SU-DHL-6 (cell line): ENCODE data around the gene CLK4.

Source experiments
- H2AFZ ChIP-seq: fragments of 200-600 bp; sonication (generic); 2 replicates; pipeline ENCODE4 v1.6.1; 2014; ENCODE audit warnings: low read depth, mild to moderate bottlenecking, moderate library complexity, mixed read lengths, antibody characterized with exemption, low read length; ENCODE audit not compliant: severe bottlenecking
- H3F3A ChIP-seq: fragments of 200-600 bp; shearing (Covaris generic); 2 replicates; pipeline ENCODE4 v1.6.0; 2016; ENCODE audit warnings: antibody characterized with exemption, mild to moderate bottlenecking; ENCODE audit not compliant: insufficient read depth
- H3K27ac ChIP-seq: fragments of 200-600 bp; sonication (generic); 2 replicates; pipeline ENCODE4 v1.5.1; 2016; ENCODE audit warnings: low read depth, mild to moderate bottlenecking, low read length, moderate library complexity, mixed read lengths
- H3K27me3 ChIP-seq: fragments of 200-600 bp; sonication (generic), shearing (Covaris generic); 2 replicates; pipeline ENCODE4 v1.6.0; 2014; ENCODE audit warnings: mild to moderate bottlenecking, low read length
- H3K36me3 ChIP-seq: fragments of 200-600 bp; sonication (generic); 2 replicates; pipeline ENCODE4 v1.6.1; 2014; ENCODE audit warnings: mild to moderate bottlenecking, low read length, mixed read lengths
- H3K4me2 ChIP-seq: fragments of 300-600, 200-600 bp; shearing (Covaris generic), sonication (generic); 2 replicates; pipeline ENCODE4 v1.6.0; 2014; ENCODE audit warnings: low read length, low read depth, mild to moderate bottlenecking; ENCODE audit not compliant: poor library complexity, severe bottlenecking
- H3K4me3 ChIP-seq: fragments of 200-600 bp; sonication (generic); 2 replicates; pipeline ENCODE4 v1.5.1; 2014; ENCODE audit warnings: antibody characterized with exemption, low read length, mild to moderate bottlenecking, mixed read lengths; ENCODE audit not compliant: insufficient read depth, poor library complexity, severe bottlenecking
- H3K79me2 ChIP-seq: fragments of 200-600 bp; sonication (generic); 2 replicates; pipeline ENCODE4 v1.6.1; 2014; ENCODE audit warnings: mild to moderate bottlenecking, low read length, moderate library complexity; ENCODE audit not compliant: insufficient read depth
- H3K9ac ChIP-seq: fragments of 200-600 bp; sonication (generic); 2 replicates; pipeline ENCODE4 v1.7.0; 2014; ENCODE audit warnings: mild to moderate bottlenecking, low read length
- H3K9me2 ChIP-seq: fragments of 200-600 bp; sonication (generic); replicated peaks from 2 replicates; pipeline ENCODE4 v1.6.1; 2014; ENCODE audit warnings: low read length; ENCODE audit not compliant: insufficient read depth
- H3K9me3 ChIP-seq: fragments of 200-600 bp; sonication (generic); 2 replicates; pipeline ENCODE4 v1.6.1; 2014; ENCODE audit warnings: low read length, mixed read lengths; ENCODE audit not compliant: insufficient read depth
- H4K20me1 ChIP-seq: fragments of 200-600 bp; sonication (generic); 2 replicates; pipeline ENCODE4 v1.6.1; 2014; ENCODE audit warnings: low read depth, mild to moderate bottlenecking, antibody characterized with exemption, low read length, moderate library complexity, mixed read lengths
- EZH2phosphoT487 ChIP-seq: fragments of 200-600 bp; sonication (generic), shearing (Covaris generic); conservative IDR thresholded peaks from 2 replicates; pipeline ENCODE4 v1.6.1; 2018; ENCODE audit warnings: mild to moderate bottlenecking, antibody characterized with exemption, low read length, moderate library complexity, mixed read lengths
- TF ChIP-seq, protein P1 (sequence below): fragments of 200-600 bp; sonication (generic); IDR thresholded peaks from one replicate; pipeline ENCODE4 v1.5.1; 2017; ENCODE audit warnings: antibody characterized with exemption, mild to moderate bottlenecking, low read length, moderate library complexity; ENCODE audit not compliant: insufficient read depth, poor library complexity, severe bottlenecking

CLK4 gene

DNA sequence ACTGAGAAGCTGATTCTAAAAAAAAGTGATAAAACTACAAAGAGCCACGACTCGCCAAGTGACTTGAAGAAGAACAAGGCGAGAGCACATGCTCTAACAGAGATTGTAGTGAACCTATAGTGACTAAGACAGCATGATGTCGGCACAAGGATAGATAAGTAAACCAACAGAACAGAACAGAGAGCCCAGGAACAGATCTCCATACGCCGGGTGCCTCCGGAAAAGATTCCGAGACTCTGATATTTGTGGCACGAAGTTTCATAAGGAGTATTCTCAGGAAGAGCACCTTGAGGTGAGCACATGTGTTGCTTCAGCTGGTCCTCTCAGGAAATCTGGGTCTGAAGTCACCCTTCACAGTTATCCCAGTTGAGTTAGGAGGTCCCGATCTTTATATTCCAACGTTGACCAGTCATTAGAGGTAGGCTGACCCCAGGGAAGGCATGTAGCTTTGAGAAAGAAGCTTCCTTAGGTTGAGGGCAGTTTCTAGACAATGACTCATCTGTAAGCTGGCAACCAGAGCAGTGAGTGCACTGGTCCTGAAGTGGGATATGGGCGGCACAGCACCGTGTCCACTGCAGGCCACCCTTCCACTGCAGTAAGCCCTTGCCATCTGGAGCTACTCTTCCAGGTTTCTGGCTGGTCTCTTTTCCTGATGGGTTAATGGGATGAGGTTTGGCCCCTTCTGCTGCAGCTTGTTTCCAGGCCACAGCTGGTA, 13.6 kb upstream of the CLK4 start:
- H4K20me1 ChIP-seq = no peaks in the 10 kb centered on the region
- no peak overlapping the region for H3K9ac ChIP-seq
- no peak overlapping the region for H2AFZ ChIP-seq
- no peaks in the 10 kb centered on the region for H3K9me3 ChIP-seq
- no peaks in the 10 kb centered on the region for H3K79me2 ChIP-seq
- no peaks in the 10 kb centered on the region for H3K27me3 ChIP-seq
- H3K9me2 ChIP-seq = no peaks in the 10 kb centered on the region
- H3K4me3 ChIP-seq = no peak overlapping the region
- no peak overlapping the region for H3K4me2 ChIP-seq
- H3K27ac ChIP-seq = no peak overlapping the region
- TF ChIP-seq EZH2phosphoT487 = no peak
- TF ChIP-seq, protein P1, sequence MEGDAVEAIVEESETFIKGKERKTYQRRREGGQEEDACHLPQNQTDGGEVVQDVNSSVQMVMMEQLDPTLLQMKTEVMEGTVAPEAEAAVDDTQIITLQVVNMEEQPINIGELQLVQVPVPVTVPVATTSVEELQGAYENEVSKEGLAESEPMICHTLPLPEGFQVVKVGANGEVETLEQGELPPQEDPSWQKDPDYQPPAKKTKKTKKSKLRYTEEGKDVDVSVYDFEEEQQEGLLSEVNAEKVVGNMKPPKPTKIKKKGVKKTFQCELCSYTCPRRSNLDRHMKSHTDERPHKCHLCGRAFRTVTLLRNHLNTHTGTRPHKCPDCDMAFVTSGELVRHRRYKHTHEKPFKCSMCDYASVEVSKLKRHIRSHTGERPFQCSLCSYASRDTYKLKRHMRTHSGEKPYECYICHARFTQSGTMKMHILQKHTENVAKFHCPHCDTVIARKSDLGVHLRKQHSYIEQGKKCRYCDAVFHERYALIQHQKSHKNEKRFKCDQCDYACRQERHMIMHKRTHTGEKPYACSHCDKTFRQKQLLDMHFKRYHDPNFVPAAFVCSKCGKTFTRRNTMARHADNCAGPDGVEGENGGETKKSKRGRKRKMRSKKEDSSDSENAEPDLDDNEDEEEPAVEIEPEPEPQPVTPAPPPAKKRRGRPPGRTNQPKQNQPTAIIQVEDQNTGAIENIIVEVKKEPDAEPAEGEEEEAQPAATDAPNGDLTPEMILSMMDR = no peak
- no peaks in the 10 kb centered on the region for H3K36me3 ChIP-seq
- no peaks in the 10 kb centered on the region for H3F3A ChIP-seq

DNA sequence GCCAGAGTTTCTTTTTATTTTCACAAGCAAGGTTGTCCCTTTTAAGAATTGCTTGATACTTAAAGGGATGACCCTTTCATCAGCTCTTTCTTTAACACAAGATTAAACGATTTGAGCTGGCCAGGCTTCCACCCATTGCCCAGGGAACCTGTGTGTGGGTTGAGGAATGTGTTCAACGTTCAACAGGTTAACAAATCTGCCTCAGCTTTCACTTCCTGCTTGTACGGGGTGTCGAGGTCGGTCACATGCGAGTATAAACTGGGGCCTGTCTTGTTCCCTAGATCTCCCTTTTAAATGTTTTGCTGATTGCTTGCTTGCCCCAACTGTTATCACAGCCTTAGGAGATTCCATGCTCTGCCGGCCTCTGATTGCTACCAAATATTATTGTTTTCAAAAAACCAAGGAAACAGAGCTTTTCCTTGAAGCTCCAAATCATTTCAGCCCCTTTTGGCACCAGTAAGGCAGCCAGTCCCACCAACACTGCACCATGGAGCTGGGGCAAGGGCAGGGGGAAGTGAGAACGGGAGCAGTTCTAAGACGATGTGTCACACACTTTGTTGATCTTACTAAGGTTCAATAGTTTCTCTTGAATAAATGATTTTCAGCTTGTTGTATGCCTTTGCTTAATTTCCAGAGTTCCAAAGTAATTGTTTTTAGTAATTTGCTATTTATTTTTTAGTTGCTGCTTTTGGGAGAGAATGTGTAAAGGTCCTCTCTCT, 10.7 kb upstream of the CLK4 start:
- Histone ChIP-seq H3K9me3 (no peaks in the 10 kb centered on the region), H3F3A (no peaks in the 10 kb centered on the region), H3K9ac (no peak overlapping the region), H3K9me2 (no peaks in the 10 kb centered on the region), H3K27ac (no peak overlapping the region), H4K20me1 (no peaks in the 10 kb centered on the region), H3K36me3 (no peaks in the 10 kb centered on the region), H3K4me2 (no peak overlapping the region), H3K79me2 (no peaks in the 10 kb centered on the region), H2AFZ (peak overlapping the region; percentile 36), H3K4me3 (no peak overlapping the region), H3K27me3 (no peaks in the 10 kb centered on the region)
- TF ChIP-seq, protein P1 = no peak
- no peak for TF ChIP-seq EZH2phosphoT487

DNA sequence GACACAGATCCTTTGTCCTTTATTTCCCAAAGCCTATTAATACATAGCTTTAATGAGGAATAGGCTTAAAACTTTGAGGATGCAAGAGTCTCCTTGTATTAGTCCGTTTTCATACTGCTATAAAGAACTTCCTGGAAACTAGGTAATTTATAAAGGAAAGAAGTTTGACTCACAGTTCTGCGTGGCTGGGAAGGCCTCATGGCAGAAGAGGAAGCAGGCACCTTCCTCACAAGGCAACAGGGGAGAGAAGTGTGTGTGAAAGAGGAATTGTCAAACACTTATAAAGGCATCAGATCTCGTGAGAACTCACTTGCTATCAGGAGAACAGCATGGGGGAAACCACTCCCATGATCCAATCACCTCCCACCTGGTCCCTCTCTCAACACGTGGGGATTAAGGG, 5.4 kb upstream of the CLK4 start:
- Histone ChIP-seq H3K79me2 (no peaks in the 10 kb centered on the region), H3K27me3 (no peaks in the 10 kb centered on the region), H3F3A (no peaks in the 10 kb centered on the region), H3K4me3 (no peak overlapping the region), H3K27ac (no peak overlapping the region), H3K9ac (no peak overlapping the region), H3K9me3 (no peaks in the 10 kb centered on the region), H3K4me2 (no peak overlapping the region), H3K9me2 (no peaks in the 10 kb centered on the region), H2AFZ (no peak overlapping the region), H3K36me3 (no peaks in the 10 kb centered on the region), H4K20me1 (no peaks in the 10 kb centered on the region)
- TF ChIP-seq, protein P1 = no peak
- no peak for TF ChIP-seq EZH2phosphoT487
